GM12878 (cell line): ENCODE measurements around the gene SPP2. TPM values are rescaled to one million over a fixed set of nuclear protein-coding genes. Genes with fewer than 3 reads are reported as not detected.

Experiments
- ATAC-seq: fragments of 200-7000 bp; cut with Tn5 transposase; 3 replicates; pipeline ENCODE4 v1.9.1; 2020; ENCODE audit warnings: mild to moderate bottlenecking, moderate library complexity
- BruUV-seq: library from RNA; stranded (reverse); fragments of 400-500 nt; replicated peaks from 2 replicates; lab custom pipeline; 2021; lab: Mats Ljungman, UMichigan
- CTCF ChIA-PET: fragments of 300-600 bp; sonication (Branson Sonifier 250); formaldehyde crosslinking; extraction: SDS; loops from one replicate; lab custom pipeline; 2021; ENCODE audit warnings: inconsistent platforms; lab: Yijun Ruan, JAX
- POLR2A ChIA-PET: fragments of 350-600 bp; formaldehyde crosslinking; extraction: SDS; loops from one replicate; lab custom pipeline; 2021; ENCODE audit warnings: inconsistent platforms; lab: Charles Lee
- RAD21 ChIA-PET: fragments of 300-600 bp; sonication (Branson Sonifier 250); formaldehyde crosslinking; loops from one replicate; lab custom pipeline; 2023; ENCODE audit warnings: antibody characterized with exemption; ENCODE audit not compliant: unreplicated experiment; lab: Charles Lee
- SMC1A ChIA-PET: fragments of 300-600 bp; sonication (Branson Sonifier 250); formaldehyde crosslinking; loops from one replicate; lab custom pipeline; 2023; ENCODE audit not compliant: unreplicated experiment, uncharacterized antibody; lab: Charles Lee
- DNase-seq: peaks from one replicate; pipeline ENCODE4 v3.0.0-alpha.2; 2011; ENCODE audit warnings: low read depth, low spot score
- FAIRE-seq: peaks from 3 replicates; lab custom pipeline; 2011; peaks lifted over from hg19 to GRCh38; lab: Jason Lieb, UNC
- H2AFZ ChIP-seq: 2 replicates; pipeline ENCODE4 v1.6.0; 2011; ENCODE audit warnings: low read depth, low read length, control low read depth; ENCODE audit not compliant: control insufficient read depth
- H3K27ac ChIP-seq: 2 replicates; pipeline ENCODE4 v1.5.1; 2011; ENCODE audit warnings: control low read depth; ENCODE audit not compliant: control insufficient read depth, insufficient read depth
- H3K27me3 ChIP-seq, 2 experiments: replicated peaks in 1 of 2; 2 replicates each; pipeline versions ENCODE4 v1.6.0 to v1.6.1; 2011; ENCODE audit warnings: low read length in 1 of 2; ENCODE audit not compliant: control insufficient read depth in 2 of 2, insufficient read depth in 2 of 2
- H3K36me3 ChIP-seq, 2 experiments: 2 replicates each; pipeline ENCODE4 v1.5.1; 2011; ENCODE audit warnings: low read length in 1 of 2; ENCODE audit not compliant: control insufficient read depth in 2 of 2, insufficient read depth in 2 of 2
- H3K4me1 ChIP-seq: 2 replicates; pipeline ENCODE4 v1.6.1; 2011; ENCODE audit warnings: mild to moderate bottlenecking, low read length, moderate library complexity, mixed read lengths; ENCODE audit not compliant: control insufficient read depth, insufficient read depth
- H3K4me2 ChIP-seq: 2 replicates; pipeline ENCODE4 v1.6.0; 2011; ENCODE audit warnings: control low read depth; ENCODE audit not compliant: control insufficient read depth, insufficient read depth
- H3K4me3 ChIP-seq: fragments of 200-600 bp; sonication (generic); 2 replicates; pipeline ENCODE4 v1.5.1; 2016
- H3K79me2 ChIP-seq: 2 replicates; pipeline ENCODE4 v1.6.0; 2011; ENCODE audit warnings: low read length; ENCODE audit not compliant: control insufficient read depth, insufficient read depth
- H3K9ac ChIP-seq: 2 replicates; pipeline ENCODE4 v1.8.0; 2011; ENCODE audit warnings: low read length, control low read depth, mixed read lengths; ENCODE audit not compliant: control insufficient read depth, insufficient read depth
- H3K9me3 ChIP-seq: replicated peaks from 3 replicates; pipeline ENCODE4 v1.5.1; 2011; ENCODE audit warnings: mild to moderate bottlenecking, low read length; ENCODE audit not compliant: control insufficient read depth, insufficient read depth
- H4K20me1 ChIP-seq: 2 replicates; pipeline ENCODE4 v1.6.0; 2011; ENCODE audit not compliant: control insufficient read depth, insufficient read depth
- CHD4 ChIP-seq: fragments of 200-600 bp; sonication (generic); IDR thresholded peaks from 2 replicates; pipeline ENCODE4 v1.6.1; 2016; ENCODE audit warnings: mild to moderate bottlenecking
- IRF4 ChIP-seq: IDR thresholded peaks from 2 replicates; pipeline ENCODE4 v1.6.1; 2011; ENCODE audit warnings: low read depth, low read length
- LARP7 ChIP-seq: fragments of 450-650 bp; IDR thresholded peaks from 2 replicates; pipeline ENCODE4 v1.6.1; 2017; ENCODE audit warnings: mild to moderate bottlenecking
- SREBF1 ChIP-seq: IDR thresholded peaks from 2 replicates; pipeline ENCODE4 v1.6.1; 2012; ENCODE audit warnings: mild to moderate bottlenecking, low read length
- TAF1 ChIP-seq: IDR thresholded peaks from 2 replicates; pipeline ENCODE4 v1.6.1; 2011; ENCODE audit warnings: mild to moderate bottlenecking, low read depth, low read length, borderline replicate concordance
- WGBS: methylation state at CpG from one replicate; pipeline ENCODE4 v1.1.6; 2016; ENCODE audit warnings: low lambda C conversion rate; ENCODE audit not compliant: insufficient replicate concordance, insufficient coverage; ENCODE audit errors: missing lambda C conversion rate; 5-methylcytosine and 5-hydroxymethylcytosine counted together
- in situ Hi-C: fragments of 300-500 bp; cut with MboI; formaldehyde crosslinking; loops from 9 replicates; pipeline ENCODE4 v1.14.3; 2018; ENCODE audit warnings: mixed read lengths
- intact Hi-C: fragments of 100-400 bp; cut with micrococcal nuclease; formaldehyde crosslinking; loops from one replicate; pipeline ENCODE4 v1.14.2; 2022; ENCODE audit not compliant: unreplicated experiment
- polyA plus RNA-seq, 11 experiments: library from polyadenylated mRNA; depleted of rRNA in 4 of 11; unstranded in 6 of 11; stranded (reverse) in 5 of 11; fragments of >200 nt; fragmentation: Nextera tagmentation in 4 of 11; fragmentation: Illumina TruSeq in 1 of 11; extraction: Ambion mirVana in 4 of 11; extraction: Trizol in 1 of 11; gene quantifications; 1 replicate in 1 of 11; 2 replicates in 10 of 11; pipeline versions ENCODE4 v1.2.1 to v1.2.3, GENCODE V29; 2011 to 2016; ENCODE audit warnings: inconsistent platforms in 2 of 11, missing spikeins in 2 of 11, low read depth in 1 of 11
- total RNA-seq, 4 experiments: library from RNA; depleted of rRNA in 3 of 4; stranded (reverse); fragments of >200 nt in 3 of 4; fragmentation: Illumina TruSeq in 1 of 4; extraction: Trizol in 1 of 4; gene quantifications; 2 replicates each; pipeline versions ENCODE4 v1.2.1 to v1.2.3, GENCODE V29; 2013 to 2021
- TF ChIP-seq, protein P1 (sequence below): fragments of 450-650 bp; IDR thresholded peaks from 2 replicates; pipeline ENCODE4 v1.6.1; 2017; ENCODE audit warnings: low read depth, mild to moderate bottlenecking, moderate library complexity

The SPP2 gene
- total and polyA plus RNA-seq, 10 of the 15 experiments (the other 5 are each of a cell fraction or from before 2014, with no cell fraction given) = not detected

DNA sequence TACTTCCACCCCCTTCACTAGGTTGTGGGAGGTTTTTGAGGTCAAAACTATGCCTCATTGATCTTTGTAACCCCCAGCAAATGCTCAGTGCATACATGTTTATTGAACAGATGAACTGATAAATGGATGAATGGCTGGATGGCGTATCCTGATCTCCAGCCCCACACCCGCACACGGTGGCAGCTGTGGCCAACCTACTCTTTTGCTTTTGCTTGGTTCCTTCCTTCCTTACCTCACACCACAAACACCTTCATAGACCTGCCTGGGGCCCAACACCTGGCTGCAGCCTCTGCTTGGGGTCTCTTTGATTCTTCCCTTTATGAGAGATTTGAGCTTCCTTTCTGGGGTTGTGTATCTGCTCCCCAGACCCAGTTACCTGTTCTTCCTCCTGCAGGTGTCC lies 25.9 kb downstream of the SPP2 start (continued):
- TF ChIP-seq TAF1 = no peak

DNA sequence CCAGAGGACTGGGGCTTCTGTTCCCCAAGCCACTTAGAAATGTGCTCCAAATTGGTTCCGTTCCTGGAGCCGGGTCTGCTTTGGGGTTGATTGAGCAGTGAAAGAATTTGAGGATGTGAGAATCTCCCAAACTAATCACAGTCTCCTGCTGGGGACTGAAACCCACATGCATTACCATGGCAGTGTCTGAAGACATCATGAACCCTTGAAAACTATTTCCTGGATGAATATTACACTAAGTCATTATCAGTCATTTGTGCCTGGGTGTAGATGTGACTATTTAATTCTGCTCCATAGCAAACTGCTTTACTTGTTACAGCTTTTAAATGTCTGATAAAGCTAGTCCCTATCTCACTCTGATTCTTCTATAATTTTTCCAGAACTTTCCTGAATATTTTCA lies 27.6 kb downstream of the SPP2 start:
- no peaks in the 10 kb centered on the region for H3K9me3 ChIP-seq
- intact Hi-C loops = no loop called here
- CTCF ChIA-PET = no interaction called here
- no peaks in the 10 kb centered on the region for H4K20me1 ChIP-seq
- DNase-seq = no peak
- TF ChIP-seq, protein P1, sequence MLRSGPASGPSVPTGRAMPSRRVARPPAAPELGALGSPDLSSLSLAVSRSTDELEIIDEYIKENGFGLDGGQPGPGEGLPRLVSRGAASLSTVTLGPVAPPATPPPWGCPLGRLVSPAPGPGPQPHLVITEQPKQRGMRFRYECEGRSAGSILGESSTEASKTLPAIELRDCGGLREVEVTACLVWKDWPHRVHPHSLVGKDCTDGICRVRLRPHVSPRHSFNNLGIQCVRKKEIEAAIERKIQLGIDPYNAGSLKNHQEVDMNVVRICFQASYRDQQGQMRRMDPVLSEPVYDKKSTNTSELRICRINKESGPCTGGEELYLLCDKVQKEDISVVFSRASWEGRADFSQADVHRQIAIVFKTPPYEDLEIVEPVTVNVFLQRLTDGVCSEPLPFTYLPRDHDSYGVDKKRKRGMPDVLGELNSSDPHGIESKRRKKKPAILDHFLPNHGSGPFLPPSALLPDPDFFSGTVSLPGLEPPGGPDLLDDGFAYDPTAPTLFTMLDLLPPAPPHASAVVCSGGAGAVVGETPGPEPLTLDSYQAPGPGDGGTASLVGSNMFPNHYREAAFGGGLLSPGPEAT = no peak
- TF ChIP-seq CHD4 = no peak
- TF ChIP-seq IRF4 = no peak
- TF ChIP-seq LARP7 = no peak
- no peak for TF ChIP-seq SREBF1
- H3K4me3 ChIP-seq = no peak overlapping the region
- no peaks in the 10 kb centered on the region for H3K4me1 ChIP-seq
- RAD21 ChIA-PET = no interaction called here
- in situ Hi-C loops = no loop called here
- SMC1A ChIA-PET = no interaction called here
- no peak overlapping the region for H2AFZ ChIP-seq
- POLR2A ChIA-PET = no interaction called here
- no peak overlapping the region for H3K27ac ChIP-seq
- H3K9ac ChIP-seq = no peak overlapping the region
- H3K36me3 ChIP-seq = no peaks in the 10 kb centered on the region
- FAIRE-seq = no peak
- no peak overlapping the region for H3K4me2 ChIP-seq
- no peak for ATAC-seq
- 96% methylated on average over 2 of the region's 2 CpGs for WGBS
- H3K27me3 ChIP-seq = no peaks in the 10 kb centered on the region
- H3K79me2 ChIP-seq = no peaks in the 10 kb centered on the region
- no TSS peak for BruUV-seq
